Fibroblast of skin of left quadriceps (primary cell): ENCODE results near the gene SLC39A11.

Experiments
- DNase-seq, 2 experiments: peaks; one replicate each; pipeline ENCODE4 v3.0.0-alpha.2; 2013; ENCODE audit warnings: low read depth in 2 of 2

The SLC39A11 gene

DNA sequence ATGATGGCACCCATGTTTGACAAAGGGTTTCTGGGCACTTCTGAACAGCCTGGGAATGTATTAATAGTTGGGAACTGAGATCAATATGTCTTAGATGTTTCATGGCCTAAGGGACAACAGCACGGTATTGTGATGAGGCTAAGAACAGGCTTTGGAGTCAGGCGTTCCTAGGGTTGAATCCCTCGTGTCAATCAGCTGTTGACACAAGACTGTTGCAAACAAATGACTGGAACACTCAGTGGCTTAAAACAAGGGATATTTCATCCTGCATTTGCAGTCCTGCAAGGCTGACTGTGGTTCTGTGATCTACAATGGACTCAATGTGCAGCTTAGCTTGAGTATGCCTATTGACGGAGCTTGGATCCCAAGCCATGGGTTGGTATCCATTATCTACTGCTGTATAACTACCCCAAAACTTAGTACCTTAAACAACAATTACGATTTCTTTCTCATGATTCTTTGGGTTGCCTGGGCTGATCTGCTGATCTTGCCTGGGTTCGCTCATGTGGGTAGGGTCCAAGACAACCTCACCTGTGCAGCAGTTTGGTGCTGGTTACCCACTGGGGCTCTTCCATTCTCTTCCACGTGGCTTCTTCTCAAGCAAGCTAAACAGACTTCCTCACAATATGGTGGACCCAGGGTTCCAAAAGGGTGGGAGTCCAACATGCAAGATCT lies 472.4 kb downstream of the SLC39A11 start:
- no peak for DNase-seq

DNA sequence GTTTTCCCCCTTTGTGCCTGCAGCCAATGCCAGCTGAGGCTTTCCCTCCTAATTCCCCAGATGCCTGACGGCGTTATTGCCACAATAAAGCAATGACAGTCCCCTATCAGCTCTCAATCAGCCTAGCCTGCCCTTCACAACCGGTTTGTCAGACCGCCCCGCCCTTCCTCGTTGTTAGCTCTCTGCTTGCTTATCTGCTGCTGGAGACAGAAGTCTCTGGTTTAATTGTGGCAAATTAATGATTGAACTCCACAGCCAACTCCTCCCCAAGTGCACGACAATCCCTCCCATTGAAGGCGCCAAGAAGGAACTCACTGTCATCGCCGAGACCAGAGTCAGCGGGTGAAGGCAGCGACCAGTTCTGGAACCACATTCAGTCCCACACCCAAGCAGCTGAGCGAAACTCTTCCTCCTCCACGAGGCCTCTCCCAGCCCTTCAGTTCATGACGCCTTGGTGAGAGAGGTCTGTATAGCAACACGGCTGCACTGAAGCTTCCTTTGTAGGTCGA lies 474.4 kb downstream of the SLC39A11 start:
- DNase-seq = no peak

- no peak for DNase-seq
These were observed 474.9 kb downstream of the SLC39A11 start for GRCh38 chr17:72617557-72617956.

DNA sequence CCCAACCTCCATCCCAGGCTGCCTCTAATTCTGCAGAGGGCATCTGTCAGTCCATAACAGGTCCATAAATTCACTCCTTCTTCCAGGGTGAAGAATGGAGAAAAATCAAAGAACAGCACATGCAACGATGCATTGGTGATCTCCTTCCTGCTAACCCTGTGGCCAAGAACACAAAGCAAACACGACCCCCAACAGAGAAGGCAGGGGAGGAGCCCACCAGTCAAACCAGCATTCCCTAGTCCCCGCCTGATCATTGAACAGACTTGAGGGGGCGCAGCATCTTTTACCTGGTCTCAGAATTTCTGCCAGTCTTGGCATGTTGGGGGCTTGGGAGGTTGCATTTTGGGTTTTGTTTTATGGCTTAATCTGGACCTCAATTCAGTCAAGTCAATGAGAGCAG lies 476.0 kb downstream of the SLC39A11 start:
- DNase-seq = no peak

- no peak for DNase-seq
These were observed 476.9 kb downstream of the SLC39A11 start for GRCh38 chr17:72615627-72615991.

DNA sequence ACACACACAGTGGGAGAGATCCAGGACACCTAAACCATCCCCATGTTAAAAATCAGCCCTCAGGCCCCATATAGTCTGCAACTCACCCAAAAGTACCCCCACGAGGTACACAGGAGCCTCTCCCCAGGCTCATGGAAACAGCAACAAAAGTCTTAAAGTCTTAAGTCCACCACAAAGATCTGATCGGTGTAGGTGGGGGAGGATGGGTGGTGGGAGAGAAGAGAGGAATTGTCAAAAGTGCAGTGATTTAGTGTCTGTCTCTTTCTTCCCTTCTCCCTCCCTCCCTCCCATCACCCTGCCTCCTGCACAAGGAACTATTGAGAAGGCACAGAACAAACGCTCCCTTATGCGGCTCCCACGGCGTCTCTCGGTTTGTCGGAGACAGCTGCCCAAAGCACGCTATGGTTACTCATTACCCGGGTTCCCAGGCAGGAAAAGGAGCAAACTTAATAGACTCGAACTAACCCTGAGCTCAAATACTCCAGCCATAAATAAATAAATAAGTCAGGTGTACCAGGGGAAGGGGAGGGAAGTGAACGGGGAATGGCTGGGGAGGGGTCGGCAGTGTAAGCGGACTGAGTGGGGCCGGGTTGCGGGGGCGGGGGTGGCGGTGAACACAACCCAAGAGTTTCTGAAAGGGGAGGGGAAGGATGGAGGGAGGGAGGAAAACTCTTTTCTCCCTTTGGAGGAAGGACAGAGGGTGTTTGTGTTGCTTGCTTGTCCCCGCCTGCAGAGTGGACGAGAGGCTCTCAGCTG lies 477.4 kb downstream of the SLC39A11 start:
- DNase-seq = no peak

DNA sequence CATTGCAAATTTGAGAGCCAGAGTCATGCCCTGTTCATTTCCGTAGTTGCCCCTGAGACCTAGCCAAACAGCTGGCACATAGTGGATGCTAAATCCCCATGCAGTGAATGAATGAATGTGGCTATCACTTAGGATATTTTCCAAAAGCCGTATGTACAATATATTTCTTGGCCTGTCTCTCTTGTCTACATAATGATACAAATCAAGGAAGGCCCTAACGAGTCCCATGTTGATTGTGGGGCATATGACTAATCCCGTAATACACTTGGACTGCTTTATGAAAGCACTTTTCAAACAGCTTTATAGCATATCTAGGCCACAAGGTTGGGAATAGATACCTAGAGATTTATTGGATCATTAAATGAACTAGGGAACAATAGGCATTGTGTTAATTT lies 478.0 kb downstream of the SLC39A11 start:
- DNase-seq = peak in 1 of 2 experiments; percentile 46

- DNase-seq = no peak
These were observed 478.6 kb downstream of the SLC39A11 start for GRCh38 chr17:72613806-72614292.

DNA sequence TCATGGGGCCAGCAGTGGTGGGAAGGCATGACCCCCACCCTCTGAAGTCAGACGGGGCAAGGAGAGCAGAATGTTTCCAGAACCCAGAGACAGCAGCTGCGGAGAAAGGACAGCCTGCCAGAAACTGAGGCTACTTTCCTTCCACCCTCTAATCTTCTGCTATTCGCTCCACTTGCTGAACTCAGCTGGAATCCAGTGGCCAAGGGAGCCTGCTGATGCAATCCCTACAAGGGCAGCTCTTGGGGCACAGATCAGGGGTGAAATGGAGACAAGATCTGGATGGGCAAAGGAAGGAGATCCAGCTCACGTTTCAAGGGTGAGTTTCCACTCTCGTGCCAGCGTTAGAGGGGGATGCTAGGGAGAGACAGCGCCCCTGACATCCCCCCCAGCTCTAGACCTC lies 479.1 kb downstream of the SLC39A11 start:
- no peak for DNase-seq

GRCh38 chr17:72611172-72611571 lies 481.3 kb downstream of the SLC39A11 start:
- DNase-seq = no peak

DNA sequence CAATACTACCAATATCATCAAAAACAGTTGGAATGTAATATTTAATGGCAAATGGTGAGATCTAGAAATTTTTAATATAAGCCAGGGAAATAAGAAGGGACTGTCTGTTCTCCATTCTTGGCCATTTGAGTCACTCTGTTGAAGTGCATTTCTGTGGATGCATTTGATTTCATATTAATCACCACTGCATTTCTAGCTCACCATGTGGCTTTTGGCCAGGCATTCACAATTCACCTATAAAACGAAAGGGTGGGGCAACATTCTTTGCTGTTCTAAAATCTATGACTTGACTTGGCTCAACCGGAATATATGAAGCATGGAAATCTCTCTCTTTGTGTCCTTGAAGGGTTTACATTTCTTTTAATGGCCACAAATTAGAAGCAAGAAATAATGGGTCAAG lies 483.0 kb downstream of the SLC39A11 start:
- DNase-seq = no peak

GRCh38 chr17:72608436-72608835 lies 484.1 kb downstream of the SLC39A11 start:
- DNase-seq = no peak

DNA sequence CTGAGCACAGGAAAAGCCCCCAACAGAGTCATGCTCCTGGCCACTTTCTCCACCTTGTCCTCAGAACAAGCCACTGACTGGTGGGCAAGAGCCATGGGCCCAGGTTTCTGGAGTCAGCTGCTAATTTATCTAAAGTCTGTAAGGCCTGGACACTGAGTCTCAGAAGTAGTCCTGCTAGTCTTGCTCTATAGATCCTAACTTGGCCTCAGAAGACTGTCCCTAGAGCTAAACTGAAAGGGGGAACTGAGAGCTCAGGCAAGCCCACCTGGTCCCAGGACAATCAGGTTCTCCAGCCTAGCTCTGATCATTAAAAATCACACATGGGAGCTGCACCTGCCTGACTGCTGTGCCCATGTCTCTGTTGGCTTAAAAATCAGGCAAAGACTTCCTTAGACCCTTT lies 485.8 kb downstream of the SLC39A11 start:
- no peak for DNase-seq

- DNase-seq = no peak
These were observed 486.9 kb downstream of the SLC39A11 start for GRCh38 chr17:72605543-72605942.

DNA sequence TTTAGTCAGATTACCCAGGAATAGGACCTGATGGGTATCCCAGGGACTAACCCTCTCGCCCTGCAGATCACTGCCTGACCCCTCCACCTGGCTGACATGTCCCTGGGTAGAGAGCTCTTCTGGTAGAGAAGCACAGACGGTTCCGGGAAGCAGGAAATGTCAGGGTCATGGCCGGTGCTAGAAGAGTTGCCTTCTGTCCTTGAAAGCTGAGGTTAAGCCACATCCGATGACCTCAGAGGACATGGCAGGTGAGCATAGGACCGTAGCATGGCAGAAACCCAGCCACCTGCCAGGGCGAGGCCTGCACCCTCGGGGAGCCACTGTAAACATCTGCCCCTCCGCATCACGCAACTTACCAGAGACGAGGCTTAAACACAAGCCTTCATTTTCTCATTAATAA lies 488.0 kb downstream of the SLC39A11 start:
- no peak for DNase-seq

GRCh38 chr17:72603420-72604242 lies 488.9 kb downstream of the SLC39A11 start:
- DNase-seq = no peak

GRCh38 chr17:72602517-72603419 lies 489.7 kb downstream of the SLC39A11 start:
- DNase-seq = no peak

DNA sequence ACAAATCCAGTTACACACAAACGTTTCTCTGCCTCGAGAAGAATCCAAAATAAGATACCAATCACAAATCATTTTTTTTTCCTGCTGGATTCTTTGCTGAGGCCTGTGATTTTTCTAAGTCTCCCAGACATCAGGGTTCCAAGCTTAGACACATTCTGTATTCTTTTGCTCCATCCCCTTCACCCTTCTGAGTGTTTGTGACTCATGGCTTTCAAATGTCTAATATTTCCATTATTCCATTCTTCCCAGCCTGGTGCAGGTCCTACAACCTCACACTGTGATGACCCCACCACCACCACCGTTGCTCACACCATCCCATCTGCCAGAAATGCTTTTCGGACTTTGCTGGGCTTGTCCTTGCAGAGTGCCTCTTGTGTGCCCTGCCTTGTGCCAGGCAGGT lies 491.6 kb downstream of the SLC39A11 start:
- DNase-seq = no peak

DNA sequence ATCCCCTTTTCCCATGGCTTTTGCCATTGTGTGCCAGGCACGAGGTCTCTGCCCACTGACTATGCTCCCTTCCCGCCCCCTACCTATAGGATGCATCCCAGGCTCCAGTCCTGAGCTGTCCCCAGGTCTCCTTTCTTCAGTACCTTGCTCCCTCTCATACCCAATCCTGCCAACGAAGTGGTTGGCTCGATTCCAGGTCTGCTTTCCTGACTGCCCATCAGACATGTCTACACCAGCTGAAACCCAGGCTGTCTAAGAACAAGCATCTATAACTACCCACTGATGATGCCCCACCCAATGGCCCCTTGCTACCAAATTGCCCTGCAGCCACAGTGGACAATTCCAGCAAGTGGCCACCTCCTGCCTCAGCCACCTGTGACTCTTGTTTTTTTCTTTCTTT lies 492.6 kb downstream of the SLC39A11 start:
- DNase-seq = no peak

DNA sequence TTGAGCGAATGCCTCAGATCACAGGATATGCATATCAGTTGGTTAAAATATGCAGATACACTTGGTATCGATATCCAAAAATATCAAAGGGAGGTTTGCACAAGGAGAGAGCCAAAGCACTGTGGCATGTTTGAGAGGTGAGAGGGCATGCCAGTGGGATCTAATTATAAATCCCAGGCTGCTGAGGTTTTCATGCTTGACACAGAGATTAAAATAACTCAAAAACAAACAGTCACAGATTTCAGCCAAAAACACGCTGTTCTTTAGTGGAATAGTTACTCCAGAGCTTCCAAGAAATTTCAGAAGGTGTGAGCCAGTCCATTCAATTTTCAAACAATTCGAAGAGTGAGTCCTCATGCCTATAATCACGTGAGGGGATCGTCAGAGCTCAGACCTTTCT lies 493.8 kb downstream of the SLC39A11 start:
- no peak for DNase-seq

- DNase-seq = no peak
These were observed 495.0 kb downstream of the SLC39A11 start for GRCh38 chr17:72597354-72598087.
